GM12878 (cell line): ENCODE measurements around the gene COX4I2. TPM values are rescaled to one million over a fixed set of nuclear protein-coding genes. Genes with fewer than 3 reads are reported as not detected.
A peak's percentile ranks its signal among the peaks of the same experiment; 100 is the strongest.

ENCODE experiments used
- ATF2 ChIP-seq: IDR thresholded peaks from 2 replicates; pipeline ENCODE4 v1.6.1; 2012; ENCODE audit warnings: low read length, inconsistent platforms
- BCL11A ChIP-seq: IDR thresholded peaks from 2 replicates; pipeline ENCODE4 v1.6.1; 2011; ENCODE audit warnings: low read depth, low read length
- CBX3 ChIP-seq: fragments of 200-600 bp; sonication (generic); IDR thresholded peaks from 2 replicates; pipeline ENCODE4 v1.6.1; 2016; ENCODE audit warnings: low read depth, borderline replicate concordance
- E2F8 ChIP-seq: fragments of 450-650 bp; IDR thresholded peaks from 2 replicates; pipeline ENCODE4 v1.6.1; 2018; ENCODE audit warnings: mild to moderate bottlenecking, low read depth, moderate library complexity; ENCODE audit not compliant: partially characterized antibody
- EP300 ChIP-seq, 2 experiments: fragments of 150-350 bp in 1 of 2; IDR thresholded peaks; 2 replicates each; pipeline ENCODE4 v1.6.1; 2011 to 2012; ENCODE audit warnings: low read depth in 2 of 2, low read length in 2 of 2, borderline replicate concordance in 1 of 2, improper control_type of control experiment in 1 of 2, inconsistent platforms in 1 of 2; ENCODE audit not compliant: control insufficient read depth in 1 of 2
- ETV6 ChIP-seq, 2 experiments: fragments of 450-650 bp in 1 of 2; IDR thresholded peaks in 1 of 2; conservative IDR thresholded peaks in 1 of 2; 2 replicates each; pipeline ENCODE4 v1.6.1; 2014; ENCODE audit warnings: antibody characterized with exemption in 1 of 2, borderline replicate concordance in 1 of 2, low read depth in 1 of 2, mild to moderate bottlenecking in 1 of 2, moderate library complexity in 1 of 2
- HDAC6 ChIP-seq: fragments of 200-600 bp; sonication (generic); IDR thresholded peaks from one replicate; pipeline ENCODE4 v1.8.0; 2017; ENCODE audit warnings: antibody characterized with exemption; ENCODE audit not compliant: unreplicated experiment
- IKZF1 ChIP-seq: fragments of 450-650 bp; conservative IDR thresholded peaks from 2 replicates; pipeline ENCODE4 v1.6.1; 2017; ENCODE audit warnings: antibody characterized with exemption, mild to moderate bottlenecking
- IRF4 ChIP-seq: IDR thresholded peaks from 2 replicates; pipeline ENCODE4 v1.6.1; 2011; ENCODE audit warnings: low read depth, low read length
- JUNB ChIP-seq: IDR thresholded peaks from 2 replicates; pipeline ENCODE4 v1.6.1; 2016; ENCODE audit warnings: antibody characterized with exemption, mild to moderate bottlenecking
- KDM1A ChIP-seq: fragments of 200-600 bp; sonication (generic); IDR thresholded peaks from 2 replicates; pipeline ENCODE4 v1.6.1; 2016; ENCODE audit warnings: borderline replicate concordance
- MEF2B ChIP-seq: fragments of 450-650 bp; IDR thresholded peaks from 2 replicates; pipeline ENCODE4 v1.6.1; 2018; ENCODE audit warnings: mild to moderate bottlenecking, moderate library complexity; ENCODE audit not compliant: partially characterized antibody, poor library complexity, severe bottlenecking
- NFIC ChIP-seq: IDR thresholded peaks from 2 replicates; pipeline ENCODE4 v1.6.1; 2012; ENCODE audit warnings: low read depth, mild to moderate bottlenecking, inconsistent platforms, low read length, moderate library complexity
- NFYB ChIP-seq: IDR thresholded peaks from 2 replicates; pipeline ENCODE4 v1.6.1; 2011; ENCODE audit warnings: low read depth, mild to moderate bottlenecking, low read length, improper control_type of control experiment, moderate library complexity; ENCODE audit not compliant: insufficient read depth
- PAX8 ChIP-seq: fragments of 450-650 bp; IDR thresholded peaks from 2 replicates; pipeline ENCODE4 v1.6.1; 2017; ENCODE audit warnings: mild to moderate bottlenecking, moderate library complexity
- POLR2AphosphoS2 ChIP-seq: IDR thresholded peaks from 2 replicates; pipeline ENCODE4 v1.6.1; 2011; ENCODE audit warnings: low read depth, mild to moderate bottlenecking, low read length, improper control_type of control experiment, moderate library complexity
- SKIL ChIP-seq: fragments of 450-650 bp; IDR thresholded peaks from 2 replicates; pipeline ENCODE4 v1.6.1; 2017; ENCODE audit warnings: mild to moderate bottlenecking, low read depth, inconsistent platforms; ENCODE audit not compliant: poor library complexity, severe bottlenecking
- TARDBP ChIP-seq: IDR thresholded peaks from 2 replicates; pipeline ENCODE4 v1.6.1; 2016; ENCODE audit warnings: borderline replicate concordance
- TCF3 ChIP-seq: IDR thresholded peaks from 2 replicates; pipeline ENCODE4 v1.6.1; 2012; ENCODE audit warnings: low read depth, mild to moderate bottlenecking, low read length, borderline replicate concordance; ENCODE audit not compliant: insufficient read depth
- ZNF622 ChIP-seq: fragments of 450-650 bp; IDR thresholded peaks from 2 replicates; pipeline ENCODE4 v1.6.1; 2017; ENCODE audit warnings: mild to moderate bottlenecking, inconsistent platforms
- polyA plus RNA-seq, 11 experiments: library from polyadenylated mRNA; depleted of rRNA in 4 of 11; unstranded in 6 of 11; stranded (reverse) in 5 of 11; fragments of >200 nt; fragmentation: Nextera tagmentation in 4 of 11; fragmentation: Illumina TruSeq in 1 of 11; extraction: Ambion mirVana in 4 of 11; extraction: Trizol in 1 of 11; gene quantifications; 1 replicate in 1 of 11; 2 replicates in 10 of 11; pipeline versions ENCODE4 v1.2.1 to v1.2.3, GENCODE V29; 2011 to 2016; ENCODE audit warnings: inconsistent platforms in 2 of 11, missing spikeins in 2 of 11, low read depth in 1 of 11
- total RNA-seq, 4 experiments: library from RNA; depleted of rRNA in 3 of 4; stranded (reverse); fragments of >200 nt in 3 of 4; fragmentation: Illumina TruSeq in 1 of 4; extraction: Trizol in 1 of 4; gene quantifications; 2 replicates each; pipeline versions ENCODE4 v1.2.1 to v1.2.3, GENCODE V29; 2013 to 2021
- TF ChIP-seq, protein P1 (sequence below): fragments of 450-650 bp; IDR thresholded peaks from 2 replicates; pipeline ENCODE4 v1.6.1; 2018; ENCODE audit warnings: borderline replicate concordance, mild to moderate bottlenecking; ENCODE audit not compliant: partially characterized antibody

COX4I2 gene
- total and polyA plus RNA-seq, 10 of the 15 experiments (the other 5 are each of a cell fraction or from before 2014, with no cell fraction given): not detected

- no peak for TF ChIP-seq E2F8
- peak; percentile 14 for TF ChIP-seq SKIL
- no peak for TF ChIP-seq TARDBP
- TF ChIP-seq MEF2B: no peak
- TF ChIP-seq NFIC: peak; percentile 57
- no peak for TF ChIP-seq IKZF1
- peak; percentile 67 for TF ChIP-seq IRF4
- TF ChIP-seq PAX8: no peak
- TF ChIP-seq EP300 (IDR thresholded peaks at IDR 0.05; ENCODE audit: borderline replicate concordance in 1 of 2, control insufficient read depth in 1 of 2, low read depth in 2 of 2, low read length in 2 of 2): peak in 1 of 2 experiments; percentile 15; a peak in 1 of 4 replicates
- TF ChIP-seq TCF3: peak; percentile 76; the same call in 1 of the 2 replicates
- TF ChIP-seq, protein P1, sequence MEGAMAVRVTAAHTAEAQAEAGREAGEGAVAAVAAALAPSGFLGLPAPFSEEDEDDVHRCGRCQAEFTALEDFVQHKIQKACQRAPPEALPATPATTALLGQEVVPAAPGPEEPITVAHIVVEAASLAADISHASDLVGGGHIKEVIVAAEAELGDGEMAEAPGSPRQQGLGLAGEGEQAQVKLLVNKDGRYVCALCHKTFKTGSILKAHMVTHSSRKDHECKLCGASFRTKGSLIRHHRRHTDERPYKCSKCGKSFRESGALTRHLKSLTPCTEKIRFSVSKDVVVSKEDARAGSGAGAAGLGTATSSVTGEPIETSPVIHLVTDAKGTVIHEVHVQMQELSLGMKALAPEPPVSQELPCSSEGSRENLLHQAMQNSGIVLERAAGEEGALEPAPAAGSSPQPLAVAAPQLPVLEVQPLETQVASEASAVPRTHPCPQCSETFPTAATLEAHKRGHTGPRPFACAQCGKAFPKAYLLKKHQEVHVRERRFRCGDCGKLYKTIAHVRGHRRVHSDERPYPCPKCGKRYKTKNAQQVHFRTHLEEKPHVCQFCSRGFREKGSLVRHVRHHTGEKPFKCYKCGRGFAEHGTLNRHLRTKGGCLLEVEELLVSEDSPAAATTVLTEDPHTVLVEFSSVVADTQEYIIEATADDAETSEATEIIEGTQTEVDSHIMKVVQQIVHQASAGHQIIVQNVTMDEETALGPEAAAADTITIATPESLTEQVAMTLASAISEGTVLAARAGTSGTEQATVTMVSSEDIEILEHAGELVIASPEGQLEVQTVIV: no peak
- no peak for TF ChIP-seq NFYB
- no peak for TF ChIP-seq CBX3
- no peak for TF ChIP-seq HDAC6
- no peak for TF ChIP-seq KDM1A
- TF ChIP-seq ATF2: peak; percentile 60; the same call in 1 of the 2 replicates
- no peak for TF ChIP-seq POLR2AphosphoS2
- TF ChIP-seq BCL11A: peak; percentile 76; the same call in 1 of the 2 replicates
- no peak for TF ChIP-seq ZNF622
- peak; percentile 89 for TF ChIP-seq JUNB
- peak in 1 of 2 experiments; percentile 62; a peak in 1 of 4 replicates for TF ChIP-seq ETV6 (conservative IDR thresholded peaks at IDR 0.05 in 1 of 2, IDR thresholded peaks at IDR 0.05 in 1 of 2; ENCODE audit: borderline replicate concordance in 1 of 2, low read depth in 1 of 2)
These were observed 34.8 kb upstream of the COX4I2 start (continued) for GRCh38 chr20:31602779-31603441.
